ENCODE data around the gene AFG1L.

AFG1L gene

DNA sequence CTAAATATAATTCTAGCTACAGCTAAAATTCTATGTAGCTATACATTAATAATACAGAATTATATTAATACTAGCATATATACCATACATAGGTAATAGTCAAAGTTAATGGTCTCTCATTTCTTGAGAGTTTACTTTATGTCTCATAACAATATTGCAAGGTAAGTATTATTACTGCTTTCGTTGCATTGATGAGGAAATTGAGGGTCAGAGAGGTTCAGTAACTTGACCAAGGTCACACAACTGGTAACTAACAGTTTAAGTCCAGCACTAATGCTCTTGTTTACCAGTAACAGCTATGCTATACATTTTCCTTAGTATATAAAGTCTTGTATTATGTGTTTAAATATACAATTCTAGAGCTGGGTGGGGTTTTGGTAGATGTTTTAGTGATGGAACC, 67.6 kb downstream of the AFG1L start:
- TF ChIP-seq EZH2 (IDR thresholded peaks at IDR 0.05; ENCODE audit: borderline replicate concordance, low read depth, low read length, severe bottlenecking): no peak
- TF ChIP-seq, protein P1, sequence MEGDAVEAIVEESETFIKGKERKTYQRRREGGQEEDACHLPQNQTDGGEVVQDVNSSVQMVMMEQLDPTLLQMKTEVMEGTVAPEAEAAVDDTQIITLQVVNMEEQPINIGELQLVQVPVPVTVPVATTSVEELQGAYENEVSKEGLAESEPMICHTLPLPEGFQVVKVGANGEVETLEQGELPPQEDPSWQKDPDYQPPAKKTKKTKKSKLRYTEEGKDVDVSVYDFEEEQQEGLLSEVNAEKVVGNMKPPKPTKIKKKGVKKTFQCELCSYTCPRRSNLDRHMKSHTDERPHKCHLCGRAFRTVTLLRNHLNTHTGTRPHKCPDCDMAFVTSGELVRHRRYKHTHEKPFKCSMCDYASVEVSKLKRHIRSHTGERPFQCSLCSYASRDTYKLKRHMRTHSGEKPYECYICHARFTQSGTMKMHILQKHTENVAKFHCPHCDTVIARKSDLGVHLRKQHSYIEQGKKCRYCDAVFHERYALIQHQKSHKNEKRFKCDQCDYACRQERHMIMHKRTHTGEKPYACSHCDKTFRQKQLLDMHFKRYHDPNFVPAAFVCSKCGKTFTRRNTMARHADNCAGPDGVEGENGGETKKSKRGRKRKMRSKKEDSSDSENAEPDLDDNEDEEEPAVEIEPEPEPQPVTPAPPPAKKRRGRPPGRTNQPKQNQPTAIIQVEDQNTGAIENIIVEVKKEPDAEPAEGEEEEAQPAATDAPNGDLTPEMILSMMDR (IDR thresholded peaks at IDR 0.05; ENCODE audit: borderline replicate concordance, extremely low read depth, low read length, poor library complexity, severe bottlenecking): no peak
- Histone ChIP-seq H3K4me2 (ENCODE audit: insufficient read depth, low read length) (no peak overlapping the region), H3K9me3 (ENCODE audit: insufficient read depth, low read length, severe bottlenecking) (no peaks in the 10 kb centered on the region), H3K36me3 (ENCODE audit: insufficient read depth, low read length) (peaks cover 3% of the 10 kb centered on the region; the same call in 1 of the 2 replicates), H4K20me1 (ENCODE audit: insufficient read depth, low read length) (no peaks in the 10 kb centered on the region), H2AFZ (ENCODE audit: low read depth, low read length) (no peak overlapping the region), H3K27ac (ENCODE audit: low read length) (no peak overlapping the region), H3K27me3 (ENCODE audit: insufficient read depth, low read length, poor library complexity) (no peaks in the 10 kb centered on the region), H3K9ac (ENCODE audit: low read depth, low read length) (no peak overlapping the region), H3K79me2 (ENCODE audit: insufficient read depth, low read length) (no peaks in the 10 kb centered on the region), H3K4me3 (ENCODE audit: low read depth in 1 of 2, low read length in 2 of 2) (no peak overlapping the region), H3K4me1 (ENCODE audit: insufficient read depth, low read length) (no peaks in the 10 kb centered on the region)
- ATAC-seq (ENCODE audit: insufficient read depth, low read depth) (no peak), DNase-seq (no peak)

DNA sequence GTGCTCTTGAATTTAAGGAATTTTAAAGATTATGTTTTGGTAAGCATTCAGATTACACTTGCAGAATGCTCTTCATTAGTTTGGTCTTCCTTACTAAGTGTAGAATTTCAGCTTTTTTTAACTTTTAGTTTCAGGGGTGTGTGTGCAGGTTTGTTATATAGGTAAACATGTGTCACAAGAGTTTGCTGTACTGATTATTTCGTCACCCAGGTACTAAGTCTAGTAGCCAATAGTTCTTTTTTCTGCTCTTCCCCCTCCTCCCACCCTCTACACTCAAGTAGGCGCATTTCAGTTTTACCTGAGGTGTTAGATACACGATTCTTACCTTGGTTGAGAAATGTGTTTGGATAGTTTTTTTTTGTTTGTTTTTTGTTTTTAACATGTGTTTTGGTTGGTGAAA, 68.3 kb downstream of the AFG1L start:
- no peaks in the 10 kb centered on the region for H3K27me3 ChIP-seq (ENCODE audit: insufficient read depth, low read length, poor library complexity)
- no peak overlapping the region for H3K9ac ChIP-seq (ENCODE audit: low read depth, low read length)
- ATAC-seq (ENCODE audit: insufficient read depth, low read depth) (no peak), DNase-seq (no peak)
- no peaks in the 10 kb centered on the region for H4K20me1 ChIP-seq (ENCODE audit: insufficient read depth, low read length)
- H3K4me1 ChIP-seq (ENCODE audit: insufficient read depth, low read length): no peaks in the 10 kb centered on the region
- H2AFZ ChIP-seq (ENCODE audit: low read depth, low read length): no peak overlapping the region
- no peak overlapping the region for H3K4me3 ChIP-seq (ENCODE audit: low read depth in 1 of 2, low read length in 2 of 2)
- no peak for TF ChIP-seq EZH2 (IDR thresholded peaks at IDR 0.05; ENCODE audit: borderline replicate concordance, low read depth, low read length, severe bottlenecking)
- TF ChIP-seq, protein P1 (IDR thresholded peaks at IDR 0.05; ENCODE audit: borderline replicate concordance, extremely low read depth, low read length, poor library complexity, severe bottlenecking): no peak
- H3K27ac ChIP-seq (ENCODE audit: low read length): no peak overlapping the region
- H3K36me3 ChIP-seq (ENCODE audit: insufficient read depth, low read length): peaks cover 3% of the 10 kb centered on the region; the same call in 1 of the 2 replicates
- no peak overlapping the region for H3K4me2 ChIP-seq (ENCODE audit: insufficient read depth, low read length)
- H3K9me3 ChIP-seq (ENCODE audit: insufficient read depth, low read length, severe bottlenecking): no peaks in the 10 kb centered on the region
- no peaks in the 10 kb centered on the region for H3K79me2 ChIP-seq (ENCODE audit: insufficient read depth, low read length)

DNA sequence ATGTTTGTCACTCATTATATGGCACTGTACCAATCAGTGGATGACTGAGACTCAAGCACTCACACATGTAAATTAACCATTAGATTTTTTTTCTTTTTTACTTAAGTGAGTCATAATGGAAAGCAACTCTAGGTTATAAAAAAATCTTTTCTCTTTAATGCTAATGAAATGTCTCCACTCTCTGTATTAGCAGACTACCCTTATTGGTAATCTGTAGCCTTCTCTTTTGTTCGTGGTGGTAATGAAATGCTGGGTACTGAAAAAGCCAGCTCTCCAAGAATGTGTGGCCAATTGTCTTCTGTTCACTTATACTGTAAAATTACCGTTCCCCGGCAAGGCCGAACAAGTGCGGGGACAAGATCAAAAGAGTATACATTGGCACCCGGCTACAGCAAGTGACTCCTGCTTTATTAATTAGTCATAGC, 69.0 kb downstream of the AFG1L start:
- no peaks in the 10 kb centered on the region for H3K79me2 ChIP-seq (ENCODE audit: insufficient read depth, low read length)
- H3K27me3 ChIP-seq (ENCODE audit: insufficient read depth, low read length, poor library complexity): no peaks in the 10 kb centered on the region
- DNase-seq (no peak), ATAC-seq (ENCODE audit: insufficient read depth, low read depth) (no peak)
- TF ChIP-seq EZH2 (IDR thresholded peaks at IDR 0.05; ENCODE audit: borderline replicate concordance, low read depth, low read length, severe bottlenecking): no peak
- TF ChIP-seq, protein P1 (IDR thresholded peaks at IDR 0.05; ENCODE audit: borderline replicate concordance, extremely low read depth, low read length, poor library complexity, severe bottlenecking): no peak
- no peaks in the 10 kb centered on the region for H4K20me1 ChIP-seq (ENCODE audit: insufficient read depth, low read length)
- no peak overlapping the region for H3K4me3 ChIP-seq (ENCODE audit: low read depth in 1 of 2, low read length in 2 of 2)
- no peak overlapping the region for H3K9ac ChIP-seq (ENCODE audit: low read depth, low read length)
- H3K9me3 ChIP-seq (ENCODE audit: insufficient read depth, low read length, severe bottlenecking): no peaks in the 10 kb centered on the region
- no peaks in the 10 kb centered on the region for H3K4me1 ChIP-seq (ENCODE audit: insufficient read depth, low read length)
- no peak overlapping the region for H2AFZ ChIP-seq (ENCODE audit: low read depth, low read length)
- no peak overlapping the region for H3K4me2 ChIP-seq (ENCODE audit: insufficient read depth, low read length)
- H3K27ac ChIP-seq (ENCODE audit: low read length): no peak overlapping the region
- peaks cover 3% of the 10 kb centered on the region; the same call in 1 of the 2 replicates for H3K36me3 ChIP-seq (ENCODE audit: insufficient read depth, low read length)

DNA sequence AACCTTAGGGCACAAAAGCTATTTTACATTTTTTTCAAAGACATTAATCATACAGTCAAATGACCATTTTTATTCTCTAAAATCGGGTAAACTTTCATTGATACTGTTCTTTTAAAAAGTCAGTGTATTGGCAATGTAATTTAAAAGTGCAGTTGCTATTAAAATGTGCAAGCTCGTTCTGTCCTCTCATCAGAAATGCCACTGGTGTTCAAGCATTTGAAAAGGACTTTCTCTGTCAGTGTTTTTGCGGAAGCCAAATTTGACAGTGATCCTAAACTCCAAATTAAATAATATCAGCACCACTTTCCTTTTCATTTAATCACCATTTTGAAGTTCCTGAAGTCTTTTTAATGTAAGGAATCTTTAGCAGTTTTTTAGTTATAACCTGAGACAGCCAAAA, 69.6 kb downstream of the AFG1L start:
- Histone ChIP-seq H3K27me3 (ENCODE audit: insufficient read depth, low read length, poor library complexity) (no peaks in the 10 kb centered on the region), H2AFZ (ENCODE audit: low read depth, low read length) (no peak overlapping the region), H3K9ac (ENCODE audit: low read depth, low read length) (no peak overlapping the region), H3K79me2 (ENCODE audit: insufficient read depth, low read length) (no peaks in the 10 kb centered on the region), H4K20me1 (ENCODE audit: insufficient read depth, low read length) (no peaks in the 10 kb centered on the region), H3K4me1 (ENCODE audit: insufficient read depth, low read length) (no peaks in the 10 kb centered on the region), H3K4me3 (ENCODE audit: low read depth in 1 of 2, low read length in 2 of 2) (no peak overlapping the region), H3K4me2 (ENCODE audit: insufficient read depth, low read length) (no peak overlapping the region), H3K27ac (ENCODE audit: low read length) (no peak overlapping the region), H3K9me3 (ENCODE audit: insufficient read depth, low read length, severe bottlenecking) (no peaks in the 10 kb centered on the region), H3K36me3 (ENCODE audit: insufficient read depth, low read length) (peaks cover 3% of the 10 kb centered on the region; the same call in 1 of the 2 replicates)
- DNase-seq (no peak), ATAC-seq (ENCODE audit: insufficient read depth, low read depth) (no peak)
- TF ChIP-seq, protein P1 (IDR thresholded peaks at IDR 0.05; ENCODE audit: borderline replicate concordance, extremely low read depth, low read length, poor library complexity, severe bottlenecking): no peak
- TF ChIP-seq EZH2 (IDR thresholded peaks at IDR 0.05; ENCODE audit: borderline replicate concordance, low read depth, low read length, severe bottlenecking): no peak
